Nephron progenitor cell (in vitro differentiated cells): ENCODE data around the gene ACBD6.
A peak's percentile ranks its signal among the peaks of the same experiment; 100 is the strongest.

ENCODE experiments used
- DNase-seq: peaks from one replicate; pipeline ENCODE4 v3.0.0; 2021
- H3K27ac Mint-ChIP-seq: 2 replicates; pipeline ENCODE4 v1.8.0; 2021; ENCODE audit warnings: mild to moderate bottlenecking, moderate library complexity, mixed read lengths
- H3K27me3 Mint-ChIP-seq: 2 replicates; pipeline ENCODE4 v1.8.0; 2021; ENCODE audit warnings: mild to moderate bottlenecking, low read depth, mixed read lengths; ENCODE audit not compliant: poor library complexity
- H3K36me3 Mint-ChIP-seq: 2 replicates; pipeline ENCODE4 v1.8.0; 2021; ENCODE audit warnings: low read depth, mixed read lengths
- H3K4me1 Mint-ChIP-seq: 2 replicates; pipeline ENCODE4 v1.8.0; 2021; ENCODE audit warnings: mixed read lengths
- H3K4me3 Mint-ChIP-seq: 2 replicates; pipeline ENCODE4 v1.8.0; 2021; ENCODE audit warnings: mild to moderate bottlenecking, moderate library complexity, mixed read lengths
- H3K9me3 Mint-ChIP-seq: 2 replicates; pipeline ENCODE4 v1.8.0; 2021; ENCODE audit warnings: mild to moderate bottlenecking, moderate library complexity, mixed read lengths
- CTCF ChIP-seq: fragments of 200-600 bp; sonication (generic); IDR thresholded peaks from 2 replicates; pipeline ENCODE4 v1.5.0; 2021; ENCODE audit warnings: antibody characterized with exemption

ACBD6 gene

GRCh38 chr1:180252638-180253536 is 249.5 kb downstream of the ACBD6 start:
- DNase-seq: peak; percentile 77
- TF ChIP-seq CTCF: peak; percentile 75
- Mint-ChIP-seq H3K4me3 (no peak overlapping the region), H3K9me3 (no peaks in the 10 kb centered on the region), H3K27ac (no peak overlapping the region), H3K36me3 (no peaks in the 10 kb centered on the region), H3K27me3 (peaks cover 77% of the 10 kb centered on the region), H3K4me1 (peaks cover 41% of the 10 kb centered on the region)

DNA sequence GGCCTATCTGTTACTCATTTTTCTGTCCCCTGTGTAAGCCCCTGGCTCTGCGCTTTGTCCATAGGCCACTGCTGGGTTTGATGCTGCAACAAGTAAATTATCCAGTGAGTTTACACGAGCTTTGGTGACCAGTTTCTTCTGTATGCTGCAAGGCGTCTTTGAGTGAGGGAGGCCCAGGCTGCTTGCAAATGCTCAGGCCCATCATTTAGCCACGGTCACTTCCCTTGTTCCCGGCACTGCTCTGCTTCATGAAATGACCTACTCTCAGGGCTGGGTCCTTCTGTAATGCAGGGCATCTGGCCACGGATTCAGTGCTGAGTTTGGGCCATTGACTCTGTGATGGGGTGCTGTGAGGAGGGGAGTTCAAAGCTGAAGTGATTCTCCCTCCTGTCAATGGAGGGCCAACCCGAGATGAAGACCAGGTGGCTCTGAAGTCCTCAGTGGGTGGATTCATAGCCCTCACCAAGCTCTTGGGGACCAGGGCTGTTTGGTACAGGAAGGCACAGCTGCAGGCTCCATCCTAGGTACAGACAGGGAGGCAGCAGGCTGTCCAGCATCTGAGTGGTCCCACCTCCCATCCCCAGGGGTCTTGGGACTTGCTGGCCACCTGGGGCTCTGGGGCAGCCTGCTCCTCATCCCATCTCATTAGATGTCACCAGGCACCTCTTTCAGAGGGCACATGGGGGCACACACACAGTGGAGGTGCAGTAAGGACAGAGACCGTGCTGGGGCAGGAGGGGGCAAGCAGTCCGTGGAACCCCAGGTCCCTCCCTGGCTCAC is 250.7 kb downstream of the ACBD6 start:
- TF ChIP-seq CTCF: no peak
- DNase-seq: no peak
- no peak overlapping the region for H3K27ac Mint-ChIP-seq
- no peak overlapping the region for H3K4me3 Mint-ChIP-seq
- H3K27me3 Mint-ChIP-seq: peaks cover 77% of the 10 kb centered on the region
- H3K4me1 Mint-ChIP-seq: peaks cover 33% of the 10 kb centered on the region
- no peaks in the 10 kb centered on the region for H3K36me3 Mint-ChIP-seq
- H3K9me3 Mint-ChIP-seq: no peaks in the 10 kb centered on the region

- no peak for DNase-seq
- Mint-ChIP-seq H3K4me1 (peaks cover 26% of the 10 kb centered on the region), H3K4me3 (no peak overlapping the region), H3K27ac (no peak overlapping the region), H3K36me3 (no peaks in the 10 kb centered on the region), H3K27me3 (peaks cover 71% of the 10 kb centered on the region), H3K9me3 (no peaks in the 10 kb centered on the region)
- TF ChIP-seq CTCF: no peak
Observed at GRCh38 chr1:180250883-180251509, 251.4 kb downstream of the ACBD6 start.

DNA sequence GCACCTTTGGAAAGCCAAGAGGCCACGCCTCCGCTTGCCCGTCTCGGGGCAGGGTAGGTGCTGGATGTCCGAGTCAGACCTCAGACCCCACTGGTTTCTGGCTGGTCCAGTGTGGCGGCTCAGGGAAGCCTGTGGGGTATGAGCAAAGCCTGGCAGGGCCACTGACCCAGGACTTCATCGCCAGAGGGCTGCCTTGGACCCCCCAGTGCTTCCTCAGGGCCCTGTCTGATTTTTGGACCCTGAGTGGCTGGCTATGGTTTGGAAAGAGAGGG is 251.9 kb downstream of the ACBD6 start:
- Mint-ChIP-seq H3K27me3 (peaks cover 71% of the 10 kb centered on the region), H3K4me1 (peaks cover 20% of the 10 kb centered on the region), H3K27ac (no peak overlapping the region), H3K4me3 (no peak overlapping the region), H3K9me3 (no peaks in the 10 kb centered on the region), H3K36me3 (no peaks in the 10 kb centered on the region)
- DNase-seq: no peak
- TF ChIP-seq CTCF: no peak

DNA sequence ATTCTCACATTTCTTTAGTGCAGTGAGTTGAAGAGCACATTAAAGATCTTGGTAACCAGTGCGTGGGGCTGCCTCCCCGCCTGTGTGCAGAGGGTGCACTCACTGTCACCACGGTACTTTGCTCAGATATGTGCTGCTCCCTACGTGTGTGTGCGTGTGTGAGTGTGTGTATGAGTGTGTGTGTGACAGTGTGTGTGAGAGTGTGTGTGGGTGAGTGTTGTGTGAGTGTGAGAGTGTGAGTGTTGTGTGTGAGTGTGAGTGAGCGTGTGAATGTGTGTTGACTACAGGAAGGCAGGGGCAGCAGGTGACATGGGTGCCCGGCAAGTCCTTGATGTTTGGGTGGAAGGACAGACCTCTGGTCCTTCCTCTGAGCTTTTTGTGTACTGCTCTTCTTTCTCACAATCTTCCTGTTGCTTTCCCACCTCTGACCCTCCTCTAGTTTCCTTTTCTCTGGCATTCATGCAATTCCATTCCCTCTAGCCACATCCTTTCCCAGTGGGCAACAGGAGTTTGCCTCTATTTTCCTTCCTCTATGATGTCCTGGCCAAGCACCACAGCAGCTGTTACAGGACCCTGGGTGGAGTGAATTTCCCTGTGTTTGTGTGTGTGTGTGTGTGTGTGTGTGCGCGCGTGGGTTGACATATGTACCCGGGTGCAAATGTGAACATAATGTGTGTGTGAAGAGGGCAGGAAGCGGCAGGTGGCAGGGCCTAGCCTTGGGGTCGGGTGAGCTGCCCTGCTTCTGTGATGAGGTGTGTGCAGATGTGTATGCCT is 252.5 kb downstream of the ACBD6 start:
- peaks cover 76% of the 10 kb centered on the region for H3K27me3 Mint-ChIP-seq
- H3K27ac Mint-ChIP-seq: no peak overlapping the region
- H3K36me3 Mint-ChIP-seq: no peaks in the 10 kb centered on the region
- peaks cover 16% of the 10 kb centered on the region for H3K4me1 Mint-ChIP-seq
- H3K4me3 Mint-ChIP-seq: no peak overlapping the region
- no peak for TF ChIP-seq CTCF
- no peaks in the 10 kb centered on the region for H3K9me3 Mint-ChIP-seq
- no peak for DNase-seq
